Measurements from ENCODE around the gene GPR6.

Gene GPR6

DNA sequence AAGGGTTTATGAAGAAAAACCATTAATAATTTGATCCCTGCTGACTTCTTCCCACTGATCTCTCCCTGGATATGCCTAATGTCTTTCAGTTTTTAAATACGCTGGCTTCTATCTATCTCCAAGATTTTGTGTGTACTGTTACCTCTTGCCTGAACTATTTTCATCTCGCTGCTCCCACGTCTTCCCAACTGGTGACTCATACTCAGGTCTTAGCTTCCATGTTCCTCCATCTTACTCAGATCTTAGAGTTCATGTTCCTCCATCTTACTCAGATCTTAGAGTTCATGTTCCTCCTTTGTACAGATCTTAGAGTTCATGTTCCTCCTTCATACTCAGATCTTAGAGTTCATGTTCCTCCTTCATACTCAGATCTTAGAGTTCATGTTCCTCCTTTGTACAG lies 21.6 kb downstream of the GPR6 start:
- Histone ChIP-seq H3K9ac (ENCODE audit: insufficient read length, low read depth) (no peak overlapping the region), H3K9me3 (ENCODE audit: insufficient read depth, low read length) (no peaks in the 10 kb centered on the region), H3K4me3 (ENCODE audit: insufficient read length, low read depth) (no peak overlapping the region), H3K4me1 (ENCODE audit: insufficient read depth, insufficient read length) (no peaks in the 10 kb centered on the region), H3K36me3 (ENCODE audit: insufficient read depth, insufficient read length, low read length) (no peaks in the 10 kb centered on the region), H3K27me3 (ENCODE audit: insufficient read depth, insufficient read length) (no peaks in the 10 kb centered on the region)
- no peak for TF ChIP-seq SUZ12 (IDR thresholded peaks at IDR 0.05; ENCODE audit: extremely low read depth, insufficient read depth, insufficient read length)
- no peak for TF ChIP-seq ZNF274 (IDR thresholded peaks at IDR 0.05; ENCODE audit: low read depth, low read length)
- TF ChIP-seq YY1 (IDR thresholded peaks at IDR 0.05; ENCODE audit: insufficient read depth, insufficient read length), result no peak
- no peak for DNase-seq (ENCODE audit: low read depth, low spot score)

DNA sequence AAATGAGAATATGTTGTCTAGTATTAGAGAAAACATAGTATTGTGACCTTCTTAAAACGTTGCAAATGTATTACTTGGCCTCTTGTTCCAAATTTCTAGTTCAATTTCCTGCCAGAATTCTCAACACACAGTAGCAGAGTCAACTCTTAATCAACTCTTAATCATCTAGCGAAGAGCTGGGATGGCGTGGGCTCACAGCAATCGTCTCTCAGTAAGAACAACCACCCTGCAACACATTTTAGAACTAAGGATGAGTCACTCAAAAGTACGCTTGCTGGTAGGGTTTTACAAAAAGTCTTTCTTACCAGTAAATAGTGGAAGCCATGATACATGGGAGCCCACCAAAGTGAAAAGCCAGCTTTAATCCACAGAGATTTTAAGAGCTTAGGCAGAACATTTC lies 24.6 kb downstream of the GPR6 start:
- no peak overlapping the region for H3K4me3 ChIP-seq (ENCODE audit: insufficient read length, low read depth)
- no peak overlapping the region for H3K9ac ChIP-seq (ENCODE audit: insufficient read length, low read depth)
- no peaks in the 10 kb centered on the region for H3K9me3 ChIP-seq (ENCODE audit: insufficient read depth, low read length)
- H3K4me1 ChIP-seq (ENCODE audit: insufficient read depth, insufficient read length), result no peaks in the 10 kb centered on the region
- TF ChIP-seq ZNF274 (IDR thresholded peaks at IDR 0.05; ENCODE audit: low read depth, low read length) (no peak), SUZ12 (IDR thresholded peaks at IDR 0.05; ENCODE audit: extremely low read depth, insufficient read depth, insufficient read length) (no peak), YY1 (IDR thresholded peaks at IDR 0.05; ENCODE audit: insufficient read depth, insufficient read length) (no peak)
- no peaks in the 10 kb centered on the region for H3K27me3 ChIP-seq (ENCODE audit: insufficient read depth, insufficient read length)
- DNase-seq (ENCODE audit: low read depth, low spot score), result no peak
- no peaks in the 10 kb centered on the region for H3K36me3 ChIP-seq (ENCODE audit: insufficient read depth, insufficient read length, low read length)

DNA sequence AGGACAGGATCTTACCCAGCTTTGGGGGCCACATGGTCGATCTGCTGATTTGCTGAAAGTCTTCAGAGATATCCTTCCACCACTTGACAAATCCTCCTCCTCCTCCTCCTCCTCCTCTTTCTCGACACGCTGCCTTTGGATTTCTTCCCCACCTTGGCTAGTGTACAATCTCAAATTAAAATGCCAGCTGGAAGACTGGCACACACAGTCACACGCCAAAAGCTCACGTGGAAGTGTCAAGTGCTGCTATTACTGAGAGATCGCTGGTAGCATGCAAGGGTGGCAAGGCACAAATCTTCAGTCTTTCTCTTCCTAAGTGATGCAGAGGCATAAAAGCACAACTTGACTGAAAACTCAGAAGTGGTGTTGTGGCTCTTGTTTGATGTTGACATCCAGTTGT lies 35.3 kb downstream of the GPR6 start:
- Histone ChIP-seq H3K4me3 (ENCODE audit: insufficient read length, low read depth) (no peak overlapping the region), H3K36me3 (ENCODE audit: insufficient read depth, insufficient read length, low read length) (no peaks in the 10 kb centered on the region), H3K9me3 (ENCODE audit: insufficient read depth, low read length) (no peaks in the 10 kb centered on the region), H3K9ac (ENCODE audit: insufficient read length, low read depth) (no peak overlapping the region), H3K27me3 (ENCODE audit: insufficient read depth, insufficient read length) (no peaks in the 10 kb centered on the region), H3K4me1 (ENCODE audit: insufficient read depth, insufficient read length) (no peaks in the 10 kb centered on the region)
- no peak for DNase-seq (ENCODE audit: low read depth, low spot score)
- no peak for TF ChIP-seq ZNF274 (IDR thresholded peaks at IDR 0.05; ENCODE audit: low read depth, low read length)

DNA sequence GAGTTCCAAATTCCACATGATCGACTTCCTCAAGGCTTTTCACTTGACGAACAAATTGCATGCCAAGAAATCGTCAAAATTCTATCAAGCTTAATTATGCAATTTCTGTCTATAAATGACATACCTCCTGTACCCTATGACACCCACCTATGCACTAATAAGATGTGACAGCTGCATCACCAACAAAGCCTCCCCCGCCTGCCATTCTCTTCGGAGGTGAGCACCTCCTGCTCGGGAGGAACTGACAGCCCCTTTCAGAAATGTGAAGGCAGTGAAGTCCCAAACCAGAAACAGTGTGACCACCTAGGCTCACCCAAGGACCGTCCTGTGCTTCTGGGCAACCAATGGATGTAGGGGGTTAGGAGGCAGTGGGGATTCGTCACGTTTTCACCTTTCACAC lies 37.1 kb downstream of the GPR6 start:
- Histone ChIP-seq H3K9ac (ENCODE audit: insufficient read length, low read depth) (no peak overlapping the region), H3K27me3 (ENCODE audit: insufficient read depth, insufficient read length) (no peaks in the 10 kb centered on the region), H3K4me1 (ENCODE audit: insufficient read depth, insufficient read length) (no peaks in the 10 kb centered on the region), H3K4me3 (ENCODE audit: insufficient read length, low read depth) (no peak overlapping the region), H3K36me3 (ENCODE audit: insufficient read depth, insufficient read length, low read length) (no peaks in the 10 kb centered on the region), H3K9me3 (ENCODE audit: insufficient read depth, low read length) (no peaks in the 10 kb centered on the region)
- no peak for TF ChIP-seq ZNF274 (IDR thresholded peaks at IDR 0.05; ENCODE audit: low read depth, low read length)
- no peak for TF ChIP-seq SUZ12 (IDR thresholded peaks at IDR 0.05; ENCODE audit: extremely low read depth, insufficient read depth, insufficient read length)
- no peak for TF ChIP-seq YY1 (IDR thresholded peaks at IDR 0.05; ENCODE audit: insufficient read depth, insufficient read length)
- DNase-seq (ENCODE audit: low read depth, low spot score), result no peak

DNA sequence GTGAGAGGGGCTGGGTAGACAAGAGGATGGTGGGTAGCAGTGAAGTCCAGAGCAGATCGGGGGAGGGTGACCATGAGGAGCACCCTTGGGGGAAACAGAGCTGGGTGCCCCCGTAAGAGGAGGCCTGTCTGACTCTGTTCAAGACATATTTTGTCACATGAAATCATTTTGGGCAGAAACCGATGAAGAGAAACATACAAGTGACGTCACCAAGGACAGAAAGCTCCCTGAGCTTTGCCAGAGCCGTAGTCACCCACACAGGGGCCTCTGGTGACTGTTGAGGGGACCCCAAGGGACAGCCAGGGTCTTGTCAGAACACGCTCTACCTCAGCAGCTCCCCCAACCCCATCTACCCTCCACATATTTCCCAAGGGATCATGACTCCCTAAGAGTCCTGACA lies 39.2 kb downstream of the GPR6 start:
- H3K27me3 ChIP-seq (ENCODE audit: insufficient read depth, insufficient read length), result no peaks in the 10 kb centered on the region
- H3K36me3 ChIP-seq (ENCODE audit: insufficient read depth, insufficient read length, low read length), result no peaks in the 10 kb centered on the region
- no peak for DNase-seq (ENCODE audit: low read depth, low spot score)

DNA sequence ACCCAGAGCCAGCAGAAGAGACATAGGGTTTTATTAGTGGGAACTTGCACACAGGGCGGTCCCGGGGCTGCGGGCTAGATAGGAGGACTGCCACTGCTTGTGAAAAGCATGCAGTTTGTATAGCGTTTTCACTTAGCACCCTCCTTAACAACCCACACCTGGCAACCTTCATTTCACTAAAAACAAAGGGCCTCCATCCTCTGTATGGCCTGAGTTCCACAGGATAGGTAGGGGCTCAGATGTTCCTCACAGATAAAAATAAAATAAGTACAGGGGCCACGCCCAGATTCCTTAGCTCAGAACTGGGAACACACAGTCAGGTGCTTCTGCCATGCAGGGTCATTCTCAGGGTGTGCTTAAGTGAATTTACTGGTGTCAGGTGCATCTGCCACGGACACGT lies 39.8 kb downstream of the GPR6 start:
- H3K9ac ChIP-seq (ENCODE audit: insufficient read length, low read depth), result no peak overlapping the region
- no peak for DNase-seq (ENCODE audit: low read depth, low spot score)
- H3K4me3 ChIP-seq (ENCODE audit: insufficient read length, low read depth), result no peak overlapping the region
- H3K4me1 ChIP-seq (ENCODE audit: insufficient read depth, insufficient read length), result no peaks in the 10 kb centered on the region
- no peaks in the 10 kb centered on the region for H3K9me3 ChIP-seq (ENCODE audit: insufficient read depth, low read length)
- no peaks in the 10 kb centered on the region for H3K36me3 ChIP-seq (ENCODE audit: insufficient read depth, insufficient read length, low read length)
- no peak for TF ChIP-seq YY1 (IDR thresholded peaks at IDR 0.05; ENCODE audit: insufficient read depth, insufficient read length)
- TF ChIP-seq SUZ12 (IDR thresholded peaks at IDR 0.05; ENCODE audit: extremely low read depth, insufficient read depth, insufficient read length), result no peak
- no peak for TF ChIP-seq ZNF274 (IDR thresholded peaks at IDR 0.05; ENCODE audit: low read depth, low read length)
- H3K27me3 ChIP-seq (ENCODE audit: insufficient read depth, insufficient read length), result no peaks in the 10 kb centered on the region

More for the DNA sequence above, 39.2 kb downstream of the GPR6 start:
- no peaks in the 10 kb centered on the region for H3K9me3 ChIP-seq (ENCODE audit: insufficient read depth, low read length)
- no peak for TF ChIP-seq ZNF274 (IDR thresholded peaks at IDR 0.05; ENCODE audit: low read depth, low read length)
- no peaks in the 10 kb centered on the region for H3K4me1 ChIP-seq (ENCODE audit: insufficient read depth, insufficient read length)
- H3K9ac ChIP-seq (ENCODE audit: insufficient read length, low read depth), result no peak overlapping the region
- H3K4me3 ChIP-seq (ENCODE audit: insufficient read length, low read depth), result no peak overlapping the region

DNA sequence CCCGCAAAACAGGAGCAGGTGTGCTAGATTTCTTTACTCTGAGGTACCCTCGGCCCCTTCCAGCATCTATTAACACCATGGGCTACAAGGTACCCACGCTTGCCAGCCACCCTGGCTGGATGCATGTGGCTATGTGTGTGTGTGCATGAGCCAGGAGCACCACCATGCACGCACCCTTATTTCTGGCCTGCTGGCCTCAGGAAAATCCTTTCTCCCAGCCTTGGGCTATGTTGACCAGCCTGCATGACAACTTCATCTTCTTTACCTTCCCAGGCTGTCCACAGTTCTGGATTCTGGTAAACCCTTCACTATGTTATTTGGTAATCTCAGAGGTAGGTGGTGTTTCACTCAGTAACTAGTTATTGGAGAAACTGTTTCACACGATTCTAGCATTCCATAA lies 40.4 kb downstream of the GPR6 start:
- Histone ChIP-seq H3K4me3 (ENCODE audit: insufficient read length, low read depth) (no peak overlapping the region), H3K27me3 (ENCODE audit: insufficient read depth, insufficient read length) (no peaks in the 10 kb centered on the region), H3K4me1 (ENCODE audit: insufficient read depth, insufficient read length) (no peaks in the 10 kb centered on the region), H3K36me3 (ENCODE audit: insufficient read depth, insufficient read length, low read length) (no peaks in the 10 kb centered on the region), H3K9ac (ENCODE audit: insufficient read length, low read depth) (no peak overlapping the region), H3K9me3 (ENCODE audit: insufficient read depth, low read length) (no peaks in the 10 kb centered on the region)
- TF ChIP-seq YY1 (IDR thresholded peaks at IDR 0.05; ENCODE audit: insufficient read depth, insufficient read length) (no peak), SUZ12 (IDR thresholded peaks at IDR 0.05; ENCODE audit: extremely low read depth, insufficient read depth, insufficient read length) (no peak), ZNF274 (IDR thresholded peaks at IDR 0.05; ENCODE audit: low read depth, low read length) (no peak)
- no peak for DNase-seq (ENCODE audit: low read depth, low spot score)

DNA sequence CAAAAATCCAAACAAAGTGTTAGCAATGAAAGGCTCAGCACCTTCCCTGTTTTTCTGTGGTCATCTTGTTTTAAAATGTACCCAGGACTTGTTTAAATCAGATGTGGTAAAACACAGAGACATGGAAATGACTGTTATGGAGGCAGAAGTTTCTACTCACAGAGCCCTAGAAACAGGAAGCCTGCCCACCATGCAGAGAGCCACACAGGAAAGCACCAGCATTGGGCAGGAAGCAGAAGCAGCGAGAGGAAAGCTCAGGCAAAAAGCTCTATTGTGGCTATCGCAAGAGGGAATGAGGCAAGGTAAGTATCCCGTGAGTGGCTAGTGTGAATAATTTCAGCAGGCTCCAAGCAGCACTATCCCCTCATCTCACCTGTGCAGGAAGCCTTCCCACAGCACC lies 42.8 kb downstream of the GPR6 start:
- H3K4me3 ChIP-seq (ENCODE audit: insufficient read length, low read depth), result no peak overlapping the region

More for the DNA sequence above, 42.8 kb downstream of the GPR6 start:
- no peak for DNase-seq (ENCODE audit: low read depth, low spot score)
- Histone ChIP-seq H3K4me1 (ENCODE audit: insufficient read depth, insufficient read length) (no peaks in the 10 kb centered on the region), H3K9ac (ENCODE audit: insufficient read length, low read depth) (no peak overlapping the region), H3K9me3 (ENCODE audit: insufficient read depth, low read length) (no peaks in the 10 kb centered on the region), H3K27me3 (ENCODE audit: insufficient read depth, insufficient read length) (no peaks in the 10 kb centered on the region), H3K36me3 (ENCODE audit: insufficient read depth, insufficient read length, low read length) (no peaks in the 10 kb centered on the region)
- TF ChIP-seq SUZ12 (IDR thresholded peaks at IDR 0.05; ENCODE audit: extremely low read depth, insufficient read depth, insufficient read length) (no peak), ZNF274 (IDR thresholded peaks at IDR 0.05; ENCODE audit: low read depth, low read length) (no peak), YY1 (IDR thresholded peaks at IDR 0.05; ENCODE audit: insufficient read depth, insufficient read length) (no peak)
